SU-DHL-6 (cell line): Measurements from ENCODE around the gene RNU6-8.

Source experiments
- EZH2phosphoT487 ChIP-seq: fragments of 200-600 bp; sonication (generic), shearing (Covaris generic); conservative IDR thresholded peaks from 2 replicates; pipeline ENCODE4 v1.6.1; 2018; ENCODE audit warnings: mild to moderate bottlenecking, antibody characterized with exemption, low read length, moderate library complexity, mixed read lengths
- TF ChIP-seq, protein P1 (sequence below): fragments of 200-600 bp; sonication (generic); IDR thresholded peaks from one replicate; pipeline ENCODE4 v1.5.1; 2017; ENCODE audit warnings: antibody characterized with exemption, mild to moderate bottlenecking, low read length, moderate library complexity; ENCODE audit not compliant: insufficient read depth, poor library complexity, severe bottlenecking

DNA sequence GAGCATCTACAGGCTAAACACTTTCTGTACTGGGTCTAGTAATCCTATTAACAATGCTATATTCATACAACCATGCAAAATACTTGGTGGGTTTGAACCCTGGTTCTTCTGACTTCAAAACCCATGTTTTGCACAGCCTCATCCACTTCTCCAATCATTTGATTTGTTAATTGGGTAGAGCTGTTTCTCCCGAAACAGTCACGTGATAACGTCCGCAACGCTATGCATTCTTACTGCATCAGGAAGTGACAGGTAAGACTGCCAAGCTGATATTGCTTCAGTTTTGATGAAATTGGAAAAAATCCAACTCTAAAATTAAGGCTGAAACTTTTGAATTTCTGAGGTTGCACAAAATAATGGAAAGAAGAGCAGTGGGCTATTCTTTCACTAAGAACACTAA is 31.6 kb downstream of the RNU6-8 start:
- TF ChIP-seq, protein P1, sequence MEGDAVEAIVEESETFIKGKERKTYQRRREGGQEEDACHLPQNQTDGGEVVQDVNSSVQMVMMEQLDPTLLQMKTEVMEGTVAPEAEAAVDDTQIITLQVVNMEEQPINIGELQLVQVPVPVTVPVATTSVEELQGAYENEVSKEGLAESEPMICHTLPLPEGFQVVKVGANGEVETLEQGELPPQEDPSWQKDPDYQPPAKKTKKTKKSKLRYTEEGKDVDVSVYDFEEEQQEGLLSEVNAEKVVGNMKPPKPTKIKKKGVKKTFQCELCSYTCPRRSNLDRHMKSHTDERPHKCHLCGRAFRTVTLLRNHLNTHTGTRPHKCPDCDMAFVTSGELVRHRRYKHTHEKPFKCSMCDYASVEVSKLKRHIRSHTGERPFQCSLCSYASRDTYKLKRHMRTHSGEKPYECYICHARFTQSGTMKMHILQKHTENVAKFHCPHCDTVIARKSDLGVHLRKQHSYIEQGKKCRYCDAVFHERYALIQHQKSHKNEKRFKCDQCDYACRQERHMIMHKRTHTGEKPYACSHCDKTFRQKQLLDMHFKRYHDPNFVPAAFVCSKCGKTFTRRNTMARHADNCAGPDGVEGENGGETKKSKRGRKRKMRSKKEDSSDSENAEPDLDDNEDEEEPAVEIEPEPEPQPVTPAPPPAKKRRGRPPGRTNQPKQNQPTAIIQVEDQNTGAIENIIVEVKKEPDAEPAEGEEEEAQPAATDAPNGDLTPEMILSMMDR = no peak
- no peak for TF ChIP-seq EZH2phosphoT487
